ENCODE results near the gene FUCA1. TPM values are rescaled to one million over a fixed set of nuclear protein-coding genes. Genes with fewer than 3 reads are reported as not detected.

The FUCA1 gene
- total RNA-seq, 2 donors from 2014 or later, result 9.7 to 14.0 TPM

- Histone ChIP-seq H3K4me1 (ENCODE audit: control insufficient read depth, insufficient read depth, low read length) (no peaks in the 10 kb centered on the region), H3K36me3 (ENCODE audit: control insufficient read depth, insufficient read depth, low read length) (peaks cover 20% of the 10 kb centered on the region), H3K27ac (ENCODE audit: low read depth, low read length) (no peak overlapping the region), H3K9me3 (ENCODE audit: control insufficient read depth, low read length) (no peaks in the 10 kb centered on the region), H3K27me3 (ENCODE audit: control insufficient read depth, insufficient read depth, low read length, poor library complexity, severe bottlenecking) (no peaks in the 10 kb centered on the region), H3K9ac (ENCODE audit: extremely low read depth, low read length, poor library complexity, severe bottlenecking) (no peak overlapping the region), H3K4me3 (ENCODE audit: low read length) (no peak overlapping the region)
- Mint-ChIP-seq H3K4me1 (no peaks in the 10 kb centered on the region), H3K27ac (no peak overlapping the region), H3K27me3 (ENCODE audit: insufficient read depth) (no peaks in the 10 kb centered on the region), H3K9me3 (no peaks in the 10 kb centered on the region), H3K36me3 (ENCODE audit: low read depth) (peaks cover 18% of the 10 kb centered on the region), H3K4me3 (no peak overlapping the region)
- WGBS, 2 experiments (ENCODE audit: insufficient coverage in 1 of 2, insufficient read length in 1 of 2), result 94 to 100% methylated on average over 1 to 3 of the region's 3 CpGs
- DNase-seq, result no peak
- TF ChIP-seq CTCF (conservative IDR thresholded peaks at IDR 0.05), result no peak
Observed at GRCh38 chr1:23816361-23816760, 51.7 kb downstream of the FUCA1 start.

GRCh38 chr1:23814016-23814415, 54.1 kb downstream of the FUCA1 start:
- Mint-ChIP-seq H3K27ac (no peak overlapping the region), H3K4me1 (peaks cover 2% of the 10 kb centered on the region)

GRCh38 chr1:23810818-23811540, 57.1 kb downstream of the FUCA1 start:
- H3K36me3 ChIP-seq (ENCODE audit: control insufficient read depth, insufficient read depth, low read length), result peaks cover 9% of the 10 kb centered on the region
- Mint-ChIP-seq H3K27me3 (ENCODE audit: insufficient read depth) (no peaks in the 10 kb centered on the region), H3K4me1 (peaks cover 2% of the 10 kb centered on the region), H3K36me3 (ENCODE audit: low read depth) (peaks cover 24% of the 10 kb centered on the region), H3K27ac (no peak overlapping the region), H3K4me3 (no peak overlapping the region), H3K9me3 (no peaks in the 10 kb centered on the region)
- DNase-seq, result peak; percentile 91
- H3K27me3 ChIP-seq (ENCODE audit: control insufficient read depth, insufficient read depth, low read length, poor library complexity, severe bottlenecking), result no peaks in the 10 kb centered on the region
- WGBS, 2 experiments (ENCODE audit: insufficient coverage in 1 of 2, insufficient read length in 1 of 2), result 66 to 79% methylated on average over 3 of the region's 3 CpGs
- TF ChIP-seq CTCF (conservative IDR thresholded peaks at IDR 0.05), result peak; percentile 88
- no peak overlapping the region for H3K27ac ChIP-seq (ENCODE audit: low read depth, low read length)
- H3K4me3 ChIP-seq (ENCODE audit: low read length), result no peak overlapping the region
- H3K9me3 ChIP-seq (ENCODE audit: control insufficient read depth, low read length), result no peaks in the 10 kb centered on the region
- no peak overlapping the region for H3K9ac ChIP-seq (ENCODE audit: extremely low read depth, low read length, poor library complexity, severe bottlenecking)
- no peaks in the 10 kb centered on the region for H3K4me1 ChIP-seq (ENCODE audit: control insufficient read depth, insufficient read depth, low read length)

More at GRCh38 chr1:23814016-23814415, 54.1 kb downstream of the FUCA1 start:
- WGBS, 2 experiments (ENCODE audit: insufficient coverage in 1 of 2, insufficient read length in 1 of 2), result 93 to 98% methylated on average over 4 of the region's 4 CpGs
- H3K9ac ChIP-seq (ENCODE audit: extremely low read depth, low read length, poor library complexity, severe bottlenecking), result no peak overlapping the region
- H3K36me3 ChIP-seq (ENCODE audit: control insufficient read depth, insufficient read depth, low read length), result peaks cover 20% of the 10 kb centered on the region
- no peaks in the 10 kb centered on the region for H3K27me3 ChIP-seq (ENCODE audit: control insufficient read depth, insufficient read depth, low read length, poor library complexity, severe bottlenecking)
- no peak overlapping the region for H3K27ac ChIP-seq (ENCODE audit: low read depth, low read length)
- no peaks in the 10 kb centered on the region for H3K9me3 ChIP-seq (ENCODE audit: control insufficient read depth, low read length)
- H3K4me1 ChIP-seq (ENCODE audit: control insufficient read depth, insufficient read depth, low read length), result no peaks in the 10 kb centered on the region
- Mint-ChIP-seq H3K9me3 (no peaks in the 10 kb centered on the region), H3K4me3 (no peak overlapping the region), H3K36me3 (ENCODE audit: low read depth) (peaks cover 18% of the 10 kb centered on the region), H3K27me3 (ENCODE audit: insufficient read depth) (no peaks in the 10 kb centered on the region)
- no peak for TF ChIP-seq CTCF (conservative IDR thresholded peaks at IDR 0.05)
- DNase-seq, result no peak
- H3K4me3 ChIP-seq (ENCODE audit: low read length), result no peak overlapping the region

All from endodermal cell (in vitro differentiated cells).